Adrenal gland (tissue), 12 donors: ENCODE data around the gene KRTAP10-8. TPM values are rescaled to one million over a fixed set of nuclear protein-coding genes. Genes with fewer than 3 reads are reported as not detected.

Experiments used
- DNase-seq, 7 donors: peaks; one replicate each; pipeline ENCODE4 v3.0.0-alpha.2; 2019 to 2020
- H3K27ac ChIP-seq, 5 donors: fragments of 200-600 bp; sonication (generic) in 4 of 5; 1 replicate in 3 of 5; 2 replicates in 2 of 5; pipeline versions ENCODE4 v1.5.1 to v1.8.0; 2016 to 2020; ENCODE audit warnings: mild to moderate bottlenecking in 1 of 5
- H3K27me3 ChIP-seq: fragments of 200-600 bp; 2 replicates; pipeline ENCODE4 v1.8.0; 2021
- H3K36me3 ChIP-seq, 2 donors: fragments of 200-600 bp; replicated peaks in 1 of 2; 1 replicate in 1 of 2; 2 replicates in 1 of 2; pipeline versions ENCODE4 v1.5.1 to v1.8.0; 2018 to 2022
- H3K4me1 ChIP-seq, 2 donors: fragments of 200-600 bp; replicated peaks in 1 of 2; 1 replicate in 1 of 2; 2 replicates in 1 of 2; pipeline versions ENCODE4 v1.5.1 to v1.8.0; 2018 to 2021
- H3K4me3 ChIP-seq, 4 donors: fragments of 200-600 bp; sonication (generic) in 3 of 4; one replicate each; pipeline ENCODE4 v1.5.1; 2016 to 2018
- H3K9me3 ChIP-seq, 3 donors: fragments of 200-600 bp; sonication (generic) in 1 of 3; replicated peaks in 1 of 3; 1 replicate in 2 of 3; 2 replicates in 1 of 3; pipeline versions ENCODE4 v1.5.1 to v1.8.0; 2016 to 2021
- POLR2A ChIP-seq, 2 donors: fragments of 450-650 bp; IDR thresholded peaks; one replicate each; pipeline ENCODE4 v1.6.1; 2017; ENCODE audit warnings: antibody characterized with exemption in 2 of 2, mild to moderate bottlenecking in 2 of 2, moderate library complexity in 1 of 2
- WGBS, 4 donors: extraction: QIAGEN DNeasy Blood & Tissue Kit in 2 of 4; methylation state at CpG; one replicate each; pipeline versions ENCODE4 v1.1.5 to v1.1.7; 2013 to 2017; 5-methylcytosine and 5-hydroxymethylcytosine counted together
- intact Hi-C, 2 donors: fragments of 100-400 bp; cut with DNase I; formaldehyde crosslinking; loops; one replicate each; pipeline versions ENCODE4 v1.14.1 to v1.15.0; 2022 to 2023
- polyA plus RNA-seq, 3 donors: library from polyadenylated mRNA; stranded (reverse); fragments of 200-250 nt in 2 of 3; fragments of 350-450 nt in 1 of 3; fragmentation: Illumina TruSeq in 1 of 3; extraction: RNeasy Lipid Tissue Mini Kit (QIAGEN cat#74804) in 1 of 3; gene quantifications; one replicate each; pipeline ENCODE4 v1.2.3, GENCODE V29; 2013 to 2014
- total RNA-seq, 9 donors: library from RNA; depleted of rRNA in 4 of 9; stranded (reverse); fragments of >200 nt in 4 of 9; fragments of 120-200 nt in 1 of 9; fragmentation: NEBNext Ultra II Directional in 1 of 9; extraction: Animal tissue kit (Norgen Biotek cat#: 25700) in 1 of 9; gene quantifications; one replicate each; pipeline versions ENCODE4 v1.1.0 to v1.2.4, GENCODE V29; 2013 to 2023
- TF ChIP-seq, protein P1 (sequence below), 6 experiments: fragments of 450-650 bp in 4 of 6; fragments of 200-600 bp in 2 of 6; sonication (generic) in 1 of 6; IDR thresholded peaks; 1 replicate in 5 of 6; 2 replicates in 1 of 6; pipeline versions ENCODE4 v1.5.1 to v1.8.0; 2016 to 2021; ENCODE audit warnings: antibody characterized with exemption in 6 of 6, mild to moderate bottlenecking in 2 of 6, moderate library complexity in 1 of 6
- donor health status: healthy with polysubstance abuse.
- donor health status: Bipolar disorder and iron deficiency.
- donor health status: DM: yes; HTN: yes; CAD: no.
- donor health status: DM: no; HTN: no; CAD: no.
- donor health status: DM: no; HTN: no; CAD: no.
- donor health status: DM: yes; HTN: yes; CAD: no.

KRTAP10-8 gene
- total and polyA plus RNA-seq, 12 donors, result not detected

DNA sequence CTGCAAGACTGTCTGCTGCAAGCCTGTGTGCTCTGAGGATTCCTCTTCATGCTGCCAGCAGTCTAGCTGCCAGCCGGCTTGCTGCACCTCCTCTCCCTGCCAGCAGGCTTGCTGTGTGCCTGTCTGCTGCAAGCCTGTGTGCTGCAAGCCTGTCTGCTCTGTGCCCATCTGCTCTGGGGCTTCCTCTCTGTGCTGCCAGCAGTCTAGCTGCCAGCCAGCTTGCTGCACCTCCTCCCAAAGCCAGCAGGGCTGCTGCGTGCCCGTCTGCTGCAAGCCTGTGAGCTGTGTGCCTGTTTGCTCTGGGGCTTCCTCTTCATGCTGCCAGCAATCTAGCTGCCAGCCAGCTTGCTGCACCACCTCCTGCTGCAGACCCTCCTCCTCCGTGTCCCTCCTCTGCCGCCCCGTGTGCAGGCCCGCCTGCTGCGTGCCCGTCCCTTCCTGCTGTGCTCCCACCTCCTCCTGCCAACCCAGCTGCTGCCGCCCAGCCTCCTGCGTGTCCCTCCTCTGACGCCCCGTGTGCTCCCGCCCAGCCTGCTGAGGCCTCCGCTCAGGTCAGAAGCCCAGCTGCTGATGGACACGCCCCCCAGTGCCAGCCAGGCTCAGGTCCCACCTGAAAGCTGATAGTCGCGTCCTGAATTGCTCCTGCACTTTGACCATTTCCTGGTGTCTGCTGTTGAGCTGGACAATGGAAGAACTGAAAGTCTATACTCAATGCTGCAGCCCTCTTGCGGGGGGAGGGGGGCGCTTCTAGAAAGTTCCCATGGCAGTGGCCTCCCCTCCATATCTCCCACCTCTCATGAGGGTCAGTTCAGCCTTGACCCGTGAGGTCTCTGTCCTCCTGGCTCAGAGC lies 37.2 kb upstream of the KRTAP10-8 start:
- Histone ChIP-seq H3K36me3 (no peaks in the 10 kb centered on the region), H3K4me3 (no peak overlapping the region), H3K27ac (no peak overlapping the region), H3K27me3 (peaks cover 3% of the 10 kb centered on the region), H3K9me3 (no peaks in the 10 kb centered on the region), H3K4me1 (no peaks in the 10 kb centered on the region)
- intact Hi-C loops, result no loop called here
- peak in 1 of 7 donors; percentile 13 for DNase-seq
- no peak for TF ChIP-seq POLR2A (IDR thresholded peaks at IDR 0.05)
- TF ChIP-seq, protein P1, sequence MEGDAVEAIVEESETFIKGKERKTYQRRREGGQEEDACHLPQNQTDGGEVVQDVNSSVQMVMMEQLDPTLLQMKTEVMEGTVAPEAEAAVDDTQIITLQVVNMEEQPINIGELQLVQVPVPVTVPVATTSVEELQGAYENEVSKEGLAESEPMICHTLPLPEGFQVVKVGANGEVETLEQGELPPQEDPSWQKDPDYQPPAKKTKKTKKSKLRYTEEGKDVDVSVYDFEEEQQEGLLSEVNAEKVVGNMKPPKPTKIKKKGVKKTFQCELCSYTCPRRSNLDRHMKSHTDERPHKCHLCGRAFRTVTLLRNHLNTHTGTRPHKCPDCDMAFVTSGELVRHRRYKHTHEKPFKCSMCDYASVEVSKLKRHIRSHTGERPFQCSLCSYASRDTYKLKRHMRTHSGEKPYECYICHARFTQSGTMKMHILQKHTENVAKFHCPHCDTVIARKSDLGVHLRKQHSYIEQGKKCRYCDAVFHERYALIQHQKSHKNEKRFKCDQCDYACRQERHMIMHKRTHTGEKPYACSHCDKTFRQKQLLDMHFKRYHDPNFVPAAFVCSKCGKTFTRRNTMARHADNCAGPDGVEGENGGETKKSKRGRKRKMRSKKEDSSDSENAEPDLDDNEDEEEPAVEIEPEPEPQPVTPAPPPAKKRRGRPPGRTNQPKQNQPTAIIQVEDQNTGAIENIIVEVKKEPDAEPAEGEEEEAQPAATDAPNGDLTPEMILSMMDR (IDR thresholded peaks at IDR 0.05), result no peak
- WGBS, 4 donors, result 34 to 46% (median 40%) methylated on average over 6 to 21 of the region's 21 CpGs

DNA sequence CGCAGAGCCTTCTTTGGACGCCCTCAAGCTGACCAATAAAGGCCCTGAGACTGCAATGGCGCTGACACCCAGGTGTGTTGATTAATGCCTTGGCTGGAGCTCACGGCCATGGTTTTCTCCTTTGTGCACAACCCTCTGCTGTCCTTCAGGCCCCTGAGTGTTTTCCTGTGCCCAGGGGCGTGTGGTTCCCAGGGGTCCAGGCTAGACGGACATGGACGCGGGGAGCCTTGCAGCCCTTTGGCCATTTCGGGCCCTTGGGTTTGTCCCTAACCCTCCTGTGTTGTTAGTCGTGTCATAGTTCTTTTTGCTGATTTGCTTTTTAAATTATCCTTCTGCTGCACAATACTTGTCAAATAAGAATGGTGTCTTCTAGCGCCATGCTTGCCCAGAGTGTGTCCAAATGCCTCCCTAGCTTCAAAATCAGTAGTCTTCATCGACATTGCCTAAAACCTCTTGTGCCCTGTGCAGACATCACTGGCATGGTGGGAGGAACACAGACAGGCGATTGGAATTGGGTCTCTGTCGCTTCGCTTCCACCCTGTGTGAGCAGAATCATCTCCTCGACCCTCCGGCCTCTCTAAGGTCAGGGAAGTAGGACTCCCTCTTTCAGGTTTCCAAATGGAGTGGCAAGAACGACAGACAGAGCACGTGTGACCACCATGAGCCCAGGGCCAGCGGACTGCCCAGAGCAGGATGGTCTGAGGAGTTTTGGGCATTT lies 36.4 kb upstream of the KRTAP10-8 start:
- DNase-seq, result peak in 1 of 7 donors; percentile 14
- intact Hi-C loops, result no loop called here

DNA sequence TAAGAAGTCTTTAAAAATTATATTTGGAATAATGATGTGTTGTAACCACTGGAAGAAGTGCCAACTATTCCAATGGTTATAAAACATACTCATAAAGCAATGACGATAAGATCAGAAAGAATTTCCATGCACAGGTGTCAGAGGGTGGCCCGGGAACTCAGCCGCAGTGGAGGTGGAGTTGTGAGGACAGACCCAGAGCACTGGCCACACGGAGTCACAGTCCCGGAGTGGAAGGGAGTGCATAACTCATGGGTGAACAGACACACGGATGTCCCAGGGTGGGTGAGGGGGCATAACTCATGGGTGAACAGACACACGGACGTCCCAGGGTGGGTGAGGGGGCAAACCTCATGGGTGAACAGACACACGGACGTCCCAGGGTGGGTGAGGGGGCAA lies 35.9 kb upstream of the KRTAP10-8 start:
- Histone ChIP-seq H3K4me1 (no peaks in the 10 kb centered on the region), H3K27ac (no peak overlapping the region), H3K9me3 (peaks cover 0 to 2% (median 0%) of the 10 kb centered on the region in 3 donors), H3K4me3 (no peak overlapping the region), H3K27me3 (peaks cover 3% of the 10 kb centered on the region), H3K36me3 (no peaks in the 10 kb centered on the region)
- peak in 1 of 7 donors; percentile 34 for DNase-seq
- no peak for TF ChIP-seq POLR2A (IDR thresholded peaks at IDR 0.05)
- TF ChIP-seq, protein P1 (IDR thresholded peaks at IDR 0.05), result no peak
- 78 to 83% (median 79%) methylated on average over 8 to 10 of the region's 10 CpGs for WGBS, 4 donors
- intact Hi-C loops, result no loop called here

More for the DNA sequence above, 36.4 kb upstream of the KRTAP10-8 start:
- no peaks in the 10 kb centered on the region for H3K36me3 ChIP-seq
- WGBS, 4 donors, result 77 to 82% (median 78%) methylated on average over 19 to 20 of the region's 20 CpGs
- peaks cover 3% of the 10 kb centered on the region for H3K27me3 ChIP-seq
- H3K4me3 ChIP-seq, result no peak overlapping the region
- H3K9me3 ChIP-seq, result no peaks in the 10 kb centered on the region
- no peak overlapping the region for H3K27ac ChIP-seq
- no peaks in the 10 kb centered on the region for H3K4me1 ChIP-seq
- TF ChIP-seq, protein P1 (IDR thresholded peaks at IDR 0.05), result no peak
- TF ChIP-seq POLR2A (IDR thresholded peaks at IDR 0.05), result no peak

DNA sequence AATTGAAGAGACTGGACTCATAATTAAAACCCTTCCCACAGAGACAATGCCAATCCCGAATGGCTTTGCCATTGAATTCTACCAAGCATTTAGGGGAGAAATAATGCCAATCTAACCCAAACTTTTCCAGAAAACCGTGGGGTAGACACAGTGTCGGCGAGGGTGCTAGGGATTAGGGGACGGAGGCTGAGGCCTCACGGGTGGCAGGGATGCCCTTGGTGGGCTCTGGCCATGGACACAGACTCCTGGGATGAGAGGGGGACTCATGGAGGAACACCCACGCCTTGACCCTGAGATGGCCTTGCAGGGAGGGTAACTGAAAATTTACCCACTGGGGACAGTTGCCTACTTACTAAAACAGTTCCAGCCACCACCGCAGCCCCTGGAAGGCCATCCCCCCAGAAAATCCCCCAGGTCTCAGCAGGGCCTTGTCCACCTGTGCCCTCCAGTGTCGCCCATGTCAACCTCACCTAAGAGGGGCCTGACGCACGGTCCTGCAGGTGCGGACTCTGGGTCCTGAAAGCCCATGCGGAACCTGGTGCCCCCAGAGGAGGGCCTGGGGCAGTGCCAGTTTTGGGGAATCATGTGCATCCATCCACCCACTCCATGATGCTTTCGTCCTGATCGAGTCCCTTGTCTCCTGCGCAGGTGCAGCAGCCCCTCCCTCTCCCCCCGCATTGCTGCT lies 33.4 kb upstream of the KRTAP10-8 start:
- Histone ChIP-seq H3K9me3 (peaks cover 0 to 7% (median 0%) of the 10 kb centered on the region in 3 donors), H3K27ac (no peak overlapping the region), H3K4me1 (no peaks in the 10 kb centered on the region), H3K36me3 (no peaks in the 10 kb centered on the region), H3K27me3 (peaks cover 3% of the 10 kb centered on the region), H3K4me3 (no peak overlapping the region)
- WGBS, 4 donors, result 85 to 92% (median 90%) methylated on average over 9 to 17 of the region's 17 CpGs
- TF ChIP-seq POLR2A (IDR thresholded peaks at IDR 0.05), result no peak
- TF ChIP-seq, protein P1 (IDR thresholded peaks at IDR 0.05), result no peak
- intact Hi-C loops, result no loop called here
- peak in 1 of 7 donors; percentile 23 for DNase-seq
